CD14-positive monocyte (primary cell): ENCODE data around the gene S100A6. TPM values are rescaled to one million over a fixed set of nuclear protein-coding genes. Genes with fewer than 3 reads are reported as not detected.

ENCODE experiments used
- DNase-seq, 3 donors: peaks; one replicate each; pipeline ENCODE4 v3.0.0-alpha.2; 2011 to 2022
- H2AFZ ChIP-seq: 2 replicates; pipeline ENCODE4 v1.6.0; 2012; ENCODE audit warnings: mild to moderate bottlenecking, low read depth, low read length, inconsistent platforms; ENCODE audit not compliant: insufficient read depth, poor library complexity, severe bottlenecking
- H3K27ac ChIP-seq, 2 donors: 1 replicate in 1 of 2; 2 replicates in 1 of 2; pipeline ENCODE4 v1.5.1; 2012 to 2013; ENCODE audit warnings: low read length in 2 of 2, control low read depth in 1 of 2, inconsistent platforms in 1 of 2, low read depth in 1 of 2, mild to moderate bottlenecking in 1 of 2
- H3K27me3 ChIP-seq, 2 donors: one replicate each; pipeline versions ENCODE4 v1.6.0 to v1.6.1; 2011 to 2013; ENCODE audit warnings: low read length in 2 of 2; ENCODE audit not compliant: control insufficient read depth in 2 of 2, insufficient read depth in 2 of 2
- H3K36me3 ChIP-seq, 2 donors: replicated peaks in 1 of 2; 1 replicate in 1 of 2; 2 replicates in 1 of 2; pipeline versions ENCODE4 v1.5.1 to v1.6.1; 2012 to 2013; ENCODE audit warnings: low read length in 2 of 2, control low read depth in 1 of 2, inconsistent platforms in 1 of 2, mild to moderate bottlenecking in 1 of 2; ENCODE audit not compliant: insufficient read depth in 2 of 2, control insufficient read depth in 1 of 2
- H3K4me1 ChIP-seq, 2 donors: 1 replicate in 1 of 2; 2 replicates in 1 of 2; pipeline versions ENCODE4 v1.5.1 to v1.6.1; 2012 to 2013; ENCODE audit warnings: low read length in 2 of 2, control low read depth in 1 of 2, inconsistent platforms in 1 of 2, mild to moderate bottlenecking in 1 of 2, moderate library complexity in 1 of 2; ENCODE audit not compliant: insufficient read depth in 2 of 2, control insufficient read depth in 1 of 2
- H3K4me2 ChIP-seq: replicated peaks from 2 replicates; pipeline ENCODE3; 2012; ENCODE audit warnings: low read length, moderate library complexity, mild to moderate bottlenecking; ENCODE audit not compliant: poor library complexity, severe bottlenecking; ENCODE audit errors: extremely low read depth
- H3K4me3 ChIP-seq, 3 experiments: fragments of 200-600 bp in 1 of 3; sonication (generic) in 1 of 3; replicated peaks in 1 of 3; 1 replicate in 2 of 3; 2 replicates in 1 of 3; pipeline ENCODE4 v1.5.1; 2011 to 2013; ENCODE audit warnings: low read length in 3 of 3, mild to moderate bottlenecking in 3 of 3, control low read depth in 2 of 3, low read depth in 2 of 3, inconsistent platforms in 1 of 3, moderate library complexity in 1 of 3
- H3K79me2 ChIP-seq: 2 replicates; pipeline ENCODE4 v1.6.0; 2012; ENCODE audit warnings: mild to moderate bottlenecking, control low read depth, inconsistent platforms, low read length, moderate library complexity; ENCODE audit not compliant: insufficient read depth
- H3K9ac ChIP-seq: 2 replicates; pipeline ENCODE4 v1.6.0; 2017; ENCODE audit warnings: low read length, mild to moderate bottlenecking; ENCODE audit not compliant: insufficient read depth, poor library complexity, severe bottlenecking
- H3K9me3 ChIP-seq, 2 donors: replicated peaks in 1 of 2; 1 replicate in 1 of 2; 2 replicates in 1 of 2; pipeline versions ENCODE4 v1.5.1 to v1.6.1; 2012 to 2013; ENCODE audit warnings: low read length in 2 of 2, control low read depth in 1 of 2; ENCODE audit not compliant: control insufficient read depth in 1 of 2, insufficient read depth in 1 of 2
- H4K20me1 ChIP-seq: 2 replicates; pipeline ENCODE4 v1.6.0; 2012; ENCODE audit warnings: mild to moderate bottlenecking, low read length, control low read depth, moderate library complexity; ENCODE audit not compliant: insufficient read depth
- H3K27ac Mint-ChIP-seq, 7 donors: one replicate each; pipeline ENCODE4 v1.8.0; 2020; ENCODE audit warnings: mild to moderate bottlenecking in 7 of 7, mixed read lengths in 7 of 7, moderate library complexity in 6 of 7, inconsistent platforms in 2 of 7
- H3K27me3 Mint-ChIP-seq, 3 donors: one replicate each; pipeline ENCODE4 v1.8.0; 2021 to 2022; ENCODE audit warnings: low read depth in 3 of 3, mild to moderate bottlenecking in 3 of 3, mixed read lengths in 3 of 3, moderate library complexity in 3 of 3, inconsistent platforms in 1 of 3
- H3K36me3 Mint-ChIP-seq, 2 donors: one replicate each; pipeline ENCODE4 v1.8.0; 2020; ENCODE audit warnings: mixed read lengths in 2 of 2, inconsistent platforms in 1 of 2, mild to moderate bottlenecking in 1 of 2
- H3K4me1 Mint-ChIP-seq: one replicate; pipeline ENCODE4 v1.8.0; 2020; ENCODE audit warnings: mild to moderate bottlenecking, mixed read lengths
- H3K4me3 Mint-ChIP-seq, 2 donors: one replicate each; pipeline ENCODE4 v1.8.0; 2020; ENCODE audit warnings: mild to moderate bottlenecking in 2 of 2, mixed read lengths in 2 of 2, moderate library complexity in 1 of 2
- H3K9me3 Mint-ChIP-seq, 7 donors: one replicate each; pipeline ENCODE4 v1.8.0; 2020 to 2022; ENCODE audit warnings: mixed read lengths in 7 of 7, mild to moderate bottlenecking in 6 of 7, moderate library complexity in 6 of 7, inconsistent platforms in 2 of 7
- WGBS: methylation state at CpG from one replicate; pipeline ENCODE4 v1.1.5; 2013; ENCODE audit warnings: missing lambda C conversion rate; ENCODE audit not compliant: insufficient coverage; 5-methylcytosine and 5-hydroxymethylcytosine counted together
- intact Hi-C, 2 donors: fragments of 100-400 bp; cut with micrococcal nuclease; formaldehyde crosslinking; loops; one replicate each; pipeline versions ENCODE4 v1.15.0 to v1.15.1; 2023
- polyA minus RNA-seq: library from RNA; depleted of rRNA, polyadenylated mRNA; stranded (reverse); fragments of >200 nt; gene quantifications from 2 replicates; pipeline ENCODE4 v1.2.3, GENCODE V29; 2012
- polyA plus RNA-seq, 3 donors: library from polyadenylated mRNA; depleted of rRNA in 1 of 3; unstranded in 2 of 3; stranded (reverse) in 1 of 3; fragments of 300-500 nt in 2 of 3; fragments of >200 nt in 1 of 3; fragmentation: Illumina TruSeq in 2 of 3; gene quantifications; 1 replicate in 2 of 3; 2 replicates in 1 of 3; pipeline ENCODE4 v1.2.3, GENCODE V29; 2012 to 2021
- total RNA-seq, 12 experiments: library from RNA in 1 of 12; stranded (reverse) in 1 of 12; fragments of 120-200 nt in 1 of 12; gene quantifications; one replicate each; pipeline ENCODE4 v1.2.4 and lab custom pipeline; 2013 to 2026; ENCODE audit warnings: mixed read lengths in 6 of 12, inconsistent platforms in 1 of 12
- TF ChIP-seq, protein P1 (sequence below): fragments of 200-600 bp; IDR thresholded peaks from one replicate; pipeline ENCODE4 v1.8.0; 2022; ENCODE audit warnings: antibody characterized with exemption, mild to moderate bottlenecking

Gene S100A6
- total RNA-seq (2013), result 1,791 TPM
- 1,000 to 10,000 TPM; 1,242 to 5,004 (median 4,414) TPM for polyA plus RNA-seq
- 1,275 and 1,292 TPM in 2 replicates for polyA minus RNA-seq
- total RNA-seq (lab: John Stamatoyannopoulos, UW), result 165 to 860 (median 577) reads per million in 11 experiments

DNA sequence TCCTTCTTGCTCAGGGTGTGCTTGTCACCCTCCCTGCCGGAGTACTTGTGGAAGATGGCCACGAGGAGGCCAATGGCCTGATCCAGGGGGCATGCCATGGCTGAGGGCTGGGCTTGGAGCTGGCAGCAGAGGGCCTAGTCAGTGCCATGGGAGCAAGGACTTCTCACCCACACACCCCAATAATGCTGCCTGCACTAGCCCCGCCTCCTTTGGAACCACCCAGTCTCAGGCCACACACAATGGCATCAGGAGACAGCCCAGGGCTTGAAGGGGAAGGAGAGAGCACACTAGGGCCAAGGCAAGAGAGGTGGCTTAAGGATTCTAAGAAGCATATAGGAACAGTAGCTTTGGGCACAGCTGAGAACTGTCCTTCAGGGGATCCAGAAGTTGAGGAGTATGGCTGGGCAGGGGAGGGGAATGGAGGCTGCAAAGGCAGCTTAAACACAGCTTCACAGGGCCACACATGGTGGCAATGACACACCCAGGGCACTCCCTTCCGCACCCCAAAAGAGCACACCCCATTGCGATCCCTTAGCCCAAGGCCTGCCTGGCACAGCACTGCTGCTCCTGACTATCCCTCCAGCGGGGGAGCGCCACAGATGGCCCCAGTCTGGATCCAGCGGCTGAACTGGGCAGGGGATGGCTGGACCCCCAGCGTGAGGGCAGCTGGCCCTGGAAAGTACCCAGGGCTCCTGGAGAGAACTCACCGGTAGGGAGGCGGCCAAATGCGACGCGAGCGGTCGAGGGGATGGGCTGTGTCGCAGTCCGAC, at the start of gene S100A6:
S100A6 (minus strand) TSS at position 750 of the 770 bp plus-strand sequence; CDS start at position 98, 652 bp downstream.
- intact Hi-C loops, result no loop called here
- peaks cover 75% of the 10 kb centered on the region for H3K4me1 Mint-ChIP-seq

DNA sequence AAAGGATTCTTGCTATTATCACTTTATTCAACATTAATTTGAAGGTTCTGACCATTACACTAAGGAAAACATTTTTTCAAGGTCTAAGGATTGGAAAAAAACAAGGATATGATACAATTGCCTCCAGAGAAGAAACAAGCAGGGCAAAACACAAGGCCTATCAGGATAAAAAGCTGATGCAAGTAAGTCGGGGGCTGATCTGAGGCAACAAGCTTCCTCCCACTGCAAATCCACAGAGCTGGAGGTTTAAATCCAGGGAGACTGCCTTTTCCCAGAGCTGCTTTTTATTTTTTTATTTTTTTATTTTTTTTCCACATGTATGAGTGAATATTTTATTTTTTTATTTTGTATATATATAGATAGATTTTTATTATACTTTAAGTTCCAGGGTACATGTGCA, 49.2 kb upstream of the S100A6 start:
- Histone ChIP-seq H3K27ac (no peak overlapping the region), H3K9me3 (no peaks in the 10 kb centered on the region), H3K4me1 (no peaks in the 10 kb centered on the region), H3K79me2 (no peaks in the 10 kb centered on the region), H3K4me3 (no peak overlapping the region), H3K36me3 (no peaks in the 10 kb centered on the region), H2AFZ (no peak overlapping the region), H4K20me1 (no peaks in the 10 kb centered on the region), H3K4me2 (no peak overlapping the region), H3K9ac (no peak overlapping the region), H3K27me3 (no peaks in the 10 kb centered on the region)
- intact Hi-C loops, result no loop called here
- Mint-ChIP-seq H3K27ac (no peak overlapping the region), H3K27me3 (peaks cover 4 to 11% (median 4%) of the 10 kb centered on the region in 3 donors), H3K4me1 (peaks cover 4% of the 10 kb centered on the region), H3K9me3 (peaks cover 0 to 3% (median 0%) of the 10 kb centered on the region in 7 donors), H3K36me3 (no peaks in the 10 kb centered on the region), H3K4me3 (no peak overlapping the region)
- TF ChIP-seq, protein P1, sequence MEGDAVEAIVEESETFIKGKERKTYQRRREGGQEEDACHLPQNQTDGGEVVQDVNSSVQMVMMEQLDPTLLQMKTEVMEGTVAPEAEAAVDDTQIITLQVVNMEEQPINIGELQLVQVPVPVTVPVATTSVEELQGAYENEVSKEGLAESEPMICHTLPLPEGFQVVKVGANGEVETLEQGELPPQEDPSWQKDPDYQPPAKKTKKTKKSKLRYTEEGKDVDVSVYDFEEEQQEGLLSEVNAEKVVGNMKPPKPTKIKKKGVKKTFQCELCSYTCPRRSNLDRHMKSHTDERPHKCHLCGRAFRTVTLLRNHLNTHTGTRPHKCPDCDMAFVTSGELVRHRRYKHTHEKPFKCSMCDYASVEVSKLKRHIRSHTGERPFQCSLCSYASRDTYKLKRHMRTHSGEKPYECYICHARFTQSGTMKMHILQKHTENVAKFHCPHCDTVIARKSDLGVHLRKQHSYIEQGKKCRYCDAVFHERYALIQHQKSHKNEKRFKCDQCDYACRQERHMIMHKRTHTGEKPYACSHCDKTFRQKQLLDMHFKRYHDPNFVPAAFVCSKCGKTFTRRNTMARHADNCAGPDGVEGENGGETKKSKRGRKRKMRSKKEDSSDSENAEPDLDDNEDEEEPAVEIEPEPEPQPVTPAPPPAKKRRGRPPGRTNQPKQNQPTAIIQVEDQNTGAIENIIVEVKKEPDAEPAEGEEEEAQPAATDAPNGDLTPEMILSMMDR, result no peak
- WGBS, result no CpG with 5 or more reads among the region's 1 CpG
- no peak for DNase-seq

More for the DNA sequence above, at the start of gene S100A6:
- Histone ChIP-seq H3K27me3 (no peaks in the 10 kb centered on the region), H3K4me2 (peak within 1 kb of the TSS; percentile 98), H3K79me2 (peaks cover 47% of the 10 kb centered on the region), H3K4me1 (peaks cover 64 to 77% of the 10 kb centered on the region in 2 donors), H3K9me3 (no peaks in the 10 kb centered on the region), H2AFZ (peak within 1 kb of the TSS; percentile 40), H3K4me3 (peak within 1 kb of the TSS; percentile 70 to 91 (median 84)), H4K20me1 (peaks cover 30% of the 10 kb centered on the region), H3K36me3 (peaks cover 6 to 10% of the 10 kb centered on the region in 2 donors), H3K9ac (peak within 1 kb of the TSS; percentile 93), H3K27ac (peak within 1 kb of the TSS; percentile 96 to 98)
- peak; percentile 63 to 66 (median 66) for DNase-seq
- H3K27me3 Mint-ChIP-seq, result peaks cover 0 to 2% (median 0%) of the 10 kb centered on the region in 3 donors
- peak within 1 kb of the TSS; percentile 96 to 99 (median 97) for H3K27ac Mint-ChIP-seq
- WGBS, result 0% methylated on average over 15 of the region's 18 CpGs
- H3K9me3 Mint-ChIP-seq, result peaks cover 0 to 1% (median 0%) of the 10 kb centered on the region in 7 donors
- H3K4me3 Mint-ChIP-seq, result peak within 1 kb of the TSS; percentile 93 to 97
- TF ChIP-seq, protein P1, result no peak
- peaks cover 28 to 41% of the 10 kb centered on the region in 2 donors for H3K36me3 Mint-ChIP-seq
